ENCODE measurements around the gene DLGAP1. TPM values are rescaled to one million over a fixed set of nuclear protein-coding genes. Genes with fewer than 3 reads are reported as not detected.

DLGAP1 gene
- total RNA-seq, 1 donor from 2014 or later = 105 TPM

DNA sequence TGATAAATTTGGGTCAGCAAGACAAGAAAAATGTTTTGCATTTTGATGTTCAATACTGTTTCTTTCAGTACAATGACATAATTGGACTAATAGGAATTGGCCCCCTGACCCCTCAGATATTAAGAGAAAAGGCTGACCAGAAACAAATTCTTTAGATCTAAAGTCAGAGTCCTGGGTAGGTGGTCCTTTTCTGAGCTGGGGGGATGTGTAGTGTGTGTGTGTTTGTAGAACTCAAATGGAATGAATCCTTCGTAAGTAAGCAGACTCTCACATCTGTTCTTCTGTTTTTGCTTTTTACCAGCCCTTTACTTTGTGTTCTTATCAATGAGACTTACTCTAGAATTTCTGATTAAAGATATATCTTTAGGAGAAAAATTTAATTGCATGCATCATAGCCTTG lies 677.4 kb downstream of the DLGAP1 start:
- DNase-seq (ENCODE audit: low spot score) = no peak

DNA sequence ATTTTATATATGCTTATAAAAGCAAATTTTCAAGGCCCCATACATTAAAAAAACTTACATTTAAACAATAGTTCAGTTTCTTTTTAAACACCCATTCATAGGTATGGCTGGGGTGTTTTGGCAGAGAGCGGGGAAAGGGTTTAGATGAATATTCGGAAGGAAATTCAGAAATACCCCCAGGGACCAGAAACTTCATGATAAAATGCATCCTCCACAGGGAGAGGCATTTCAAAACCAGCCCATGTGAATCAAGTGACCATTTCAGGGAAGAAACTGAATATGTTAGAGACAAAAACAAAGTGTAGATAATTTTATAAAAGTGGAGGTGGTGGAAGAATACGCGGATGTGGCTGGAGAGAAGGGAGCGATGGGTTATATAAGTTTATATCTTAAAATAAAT lies 678.0 kb downstream of the DLGAP1 start:
- DNase-seq (ENCODE audit: low spot score) = no peak

DNA sequence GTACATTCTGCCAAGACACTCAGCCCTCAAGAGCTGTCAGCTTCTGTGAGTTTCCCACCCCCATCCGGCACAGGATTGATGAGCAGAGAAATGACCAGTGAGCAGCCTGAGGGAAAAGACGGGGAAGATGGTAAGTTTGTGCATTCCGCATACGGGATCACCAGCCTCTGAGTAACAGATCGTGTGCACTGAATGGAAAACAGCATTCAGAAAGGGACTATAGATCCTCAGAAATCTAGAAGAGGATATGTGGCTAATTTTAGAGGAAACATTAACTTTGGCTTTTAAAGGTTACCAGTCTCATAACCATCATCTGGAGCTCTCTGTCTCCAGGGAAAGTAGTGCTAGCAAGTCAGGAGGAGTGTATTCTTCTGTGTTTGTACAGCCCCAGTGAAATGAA lies 679.1 kb downstream of the DLGAP1 start:
- no peak for DNase-seq (ENCODE audit: low spot score)

DNA sequence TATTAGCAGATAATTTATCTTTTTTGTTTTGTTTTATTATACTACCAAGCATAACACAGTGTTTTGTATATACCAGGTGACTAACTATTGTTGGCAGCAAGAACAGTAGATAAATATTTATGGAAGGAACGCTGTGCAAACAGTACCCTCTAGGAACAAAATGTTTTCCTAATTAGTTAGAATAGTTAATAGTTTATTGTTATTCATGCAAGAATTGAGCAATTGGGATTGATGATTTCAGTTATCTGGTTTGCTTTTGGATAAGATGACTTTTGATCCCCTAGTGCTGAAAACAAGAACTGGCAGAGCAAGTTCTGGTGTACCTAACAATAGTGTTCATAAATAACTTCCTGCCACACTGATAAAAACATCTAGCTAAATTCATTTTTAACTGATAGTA lies 681.8 kb downstream of the DLGAP1 start:
- peak; percentile 54 for DNase-seq (ENCODE audit: low spot score)

DNA sequence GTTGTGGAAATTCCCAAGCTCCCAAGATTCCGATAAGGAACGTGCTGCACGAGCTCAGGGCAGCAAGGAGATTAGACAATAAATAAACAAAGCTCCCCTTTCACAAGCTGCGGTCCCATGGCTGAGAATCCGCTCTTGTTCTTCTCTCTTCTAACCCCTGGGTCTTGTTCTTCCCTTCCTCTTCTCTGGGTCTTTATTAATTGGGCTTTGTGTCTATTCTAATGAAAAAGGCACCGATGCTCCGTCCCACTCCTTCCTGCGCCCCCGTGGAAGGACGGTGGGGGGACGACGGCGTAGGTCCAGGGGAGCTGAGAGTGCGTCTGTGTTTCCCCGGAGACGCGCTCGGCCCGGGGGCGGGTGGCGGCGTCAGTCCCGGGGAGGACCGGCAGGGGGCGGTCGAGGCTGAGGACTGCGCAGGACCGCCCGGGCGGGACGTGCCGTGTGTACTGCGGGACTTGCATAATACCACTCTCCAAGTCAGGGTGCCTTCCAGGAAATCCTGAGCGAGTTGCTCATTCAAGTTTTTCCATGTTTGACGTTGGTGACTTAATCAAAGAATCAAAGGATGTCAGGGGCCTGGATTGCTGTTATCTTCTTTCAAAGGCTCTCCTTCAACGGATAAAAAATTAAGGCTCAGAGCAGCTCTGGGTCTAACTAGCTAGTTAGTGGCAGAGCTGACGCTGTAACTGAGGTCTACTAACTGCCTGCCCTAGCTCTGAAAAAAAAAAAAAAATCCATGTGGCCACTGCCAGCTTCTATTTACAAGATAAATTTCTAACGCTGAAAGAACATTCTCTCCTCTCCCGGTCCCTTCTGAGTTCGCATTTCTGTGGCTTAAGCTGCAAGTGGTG lies 683.8 kb downstream of the DLGAP1 start:
- DNase-seq (ENCODE audit: low spot score) = peak; percentile 90

DNA sequence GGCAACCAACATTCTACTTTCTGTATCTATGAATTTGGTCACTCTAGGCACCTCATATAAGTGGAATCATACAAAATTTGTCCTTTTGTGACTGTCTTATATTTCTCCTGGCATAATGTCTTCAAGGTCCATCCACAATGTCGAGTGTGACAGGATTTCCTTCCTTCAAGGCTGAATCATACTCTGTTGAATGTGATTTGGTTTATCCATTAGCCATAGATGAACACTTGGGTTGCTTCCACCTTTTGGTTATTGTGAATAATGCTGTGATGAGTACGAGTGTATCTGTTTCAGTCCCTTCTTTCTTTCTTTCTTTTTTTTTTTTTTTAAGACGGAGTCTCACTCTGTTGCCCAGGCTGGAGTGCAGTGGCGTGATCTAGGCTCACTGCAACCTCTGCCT lies 693.8 kb downstream of the DLGAP1 start:
- DNase-seq (ENCODE audit: low spot score) = no peak

DNA sequence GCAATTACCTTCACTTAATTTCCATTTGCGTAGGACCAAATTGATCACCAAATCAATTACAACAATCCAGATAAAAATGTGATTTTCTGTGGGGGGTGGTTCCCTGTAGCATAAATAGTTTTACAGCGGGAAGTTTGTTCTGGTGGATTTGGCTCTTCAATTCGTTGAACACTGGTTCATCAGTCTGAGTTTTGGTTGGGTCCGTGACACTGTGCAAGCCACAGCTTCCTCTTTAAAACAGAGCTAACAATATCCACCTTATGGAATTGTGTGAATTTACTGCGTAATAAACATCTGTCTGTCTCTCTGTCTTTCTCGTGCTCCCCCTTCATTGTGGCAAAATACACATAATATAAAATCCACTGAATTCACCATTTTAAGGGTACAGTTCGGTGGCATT lies 694.4 kb downstream of the DLGAP1 start:
- no peak for DNase-seq (ENCODE audit: low spot score)

DNA sequence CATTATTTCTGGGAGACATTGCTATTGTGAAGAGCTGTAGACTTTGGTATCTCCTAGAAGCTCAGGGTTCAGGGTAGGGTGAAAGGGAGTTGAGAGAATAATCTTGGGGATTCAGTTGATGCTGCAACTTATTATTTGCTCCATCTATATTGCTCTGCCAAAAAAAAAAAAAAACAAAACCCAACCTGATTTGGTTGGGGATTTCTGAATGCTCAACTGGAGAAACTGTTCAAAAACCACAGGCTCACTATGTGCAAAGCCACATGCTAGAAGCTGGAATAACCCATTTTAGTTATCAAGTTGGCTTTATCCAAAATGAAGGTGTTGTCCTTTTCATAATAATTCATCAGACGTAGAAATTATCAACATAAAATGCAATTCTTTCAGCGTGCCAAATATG lies 696.0 kb downstream of the DLGAP1 start:
- no peak for DNase-seq (ENCODE audit: low spot score)

DNA sequence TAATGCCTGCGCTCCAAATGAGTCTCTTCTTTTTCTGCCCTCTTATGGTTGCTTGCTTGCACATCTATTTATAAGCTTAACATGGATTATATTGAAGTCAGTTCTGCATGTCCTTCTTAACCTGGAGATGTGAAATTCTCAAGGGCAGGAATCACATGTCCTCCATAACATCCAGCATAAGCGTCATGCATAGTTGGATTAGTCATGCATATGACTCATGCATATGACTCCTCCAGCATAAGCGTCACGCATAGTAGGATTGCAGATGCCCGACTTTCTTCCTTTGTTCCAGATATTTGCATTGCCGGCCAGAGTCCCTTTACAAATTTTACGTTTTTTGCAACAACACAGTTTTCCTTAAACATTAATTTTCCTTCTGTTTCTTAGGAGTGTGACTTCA lies 696.6 kb downstream of the DLGAP1 start:
- no peak for DNase-seq (ENCODE audit: low spot score)

DNA sequence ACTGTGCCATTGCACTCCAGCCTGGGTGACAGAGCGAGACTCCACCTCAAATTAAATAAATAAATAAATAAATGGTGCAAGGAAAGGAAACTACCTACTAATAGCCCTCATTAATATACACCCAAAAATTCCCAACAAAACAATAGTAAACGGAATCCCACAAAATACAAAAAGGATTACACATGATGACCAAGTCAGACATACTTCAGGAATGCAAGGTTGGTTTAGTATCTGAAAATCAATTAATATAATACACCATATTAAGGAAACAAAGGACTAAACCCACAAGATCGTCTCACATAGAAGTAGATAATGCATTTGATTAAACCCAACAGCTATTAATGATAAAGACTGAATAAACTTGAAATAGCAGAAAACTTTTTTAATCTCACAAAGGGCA lies 697.7 kb downstream of the DLGAP1 start:
- DNase-seq (ENCODE audit: low spot score) = no peak

DNA sequence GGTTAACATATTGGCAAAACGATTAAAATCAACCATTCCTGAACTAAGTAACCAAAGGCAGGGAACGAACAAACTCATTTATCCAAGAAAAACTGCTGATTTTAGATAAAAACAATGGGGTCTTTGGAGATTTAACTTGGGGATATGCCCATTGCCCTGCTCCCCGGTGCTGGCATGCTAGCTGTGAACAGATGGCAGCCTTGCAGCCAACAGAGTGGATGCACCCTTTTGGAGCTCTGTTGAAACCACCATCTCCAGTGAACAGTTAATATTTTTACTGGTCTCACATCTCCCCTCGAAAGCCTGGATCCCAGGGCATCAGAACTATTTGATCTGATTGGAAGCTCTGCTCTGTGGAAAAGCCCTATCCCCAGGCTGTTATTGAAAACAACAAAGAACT lies 702.0 kb downstream of the DLGAP1 start:
- DNase-seq (ENCODE audit: low spot score) = no peak

DNA sequence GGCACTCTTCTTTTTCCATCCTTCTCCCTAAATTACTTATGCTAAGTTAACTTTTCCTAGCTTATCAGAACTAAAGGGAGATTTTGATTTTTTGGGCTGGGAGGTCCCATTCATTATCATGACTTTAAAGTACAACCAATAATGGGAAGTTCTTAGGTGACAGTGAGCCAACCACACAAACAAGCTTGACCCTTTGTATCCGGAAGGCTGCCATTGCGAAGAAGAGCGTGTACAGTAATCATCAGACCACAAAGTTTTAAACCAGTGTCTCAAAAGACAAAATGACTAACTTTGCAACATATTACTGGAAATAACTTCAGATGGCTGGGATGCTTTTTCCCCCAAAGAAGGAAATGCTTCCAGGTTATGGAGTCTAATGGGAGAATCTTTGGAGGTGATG lies 707.0 kb downstream of the DLGAP1 start:
- no peak for DNase-seq (ENCODE audit: low spot score)

DNA sequence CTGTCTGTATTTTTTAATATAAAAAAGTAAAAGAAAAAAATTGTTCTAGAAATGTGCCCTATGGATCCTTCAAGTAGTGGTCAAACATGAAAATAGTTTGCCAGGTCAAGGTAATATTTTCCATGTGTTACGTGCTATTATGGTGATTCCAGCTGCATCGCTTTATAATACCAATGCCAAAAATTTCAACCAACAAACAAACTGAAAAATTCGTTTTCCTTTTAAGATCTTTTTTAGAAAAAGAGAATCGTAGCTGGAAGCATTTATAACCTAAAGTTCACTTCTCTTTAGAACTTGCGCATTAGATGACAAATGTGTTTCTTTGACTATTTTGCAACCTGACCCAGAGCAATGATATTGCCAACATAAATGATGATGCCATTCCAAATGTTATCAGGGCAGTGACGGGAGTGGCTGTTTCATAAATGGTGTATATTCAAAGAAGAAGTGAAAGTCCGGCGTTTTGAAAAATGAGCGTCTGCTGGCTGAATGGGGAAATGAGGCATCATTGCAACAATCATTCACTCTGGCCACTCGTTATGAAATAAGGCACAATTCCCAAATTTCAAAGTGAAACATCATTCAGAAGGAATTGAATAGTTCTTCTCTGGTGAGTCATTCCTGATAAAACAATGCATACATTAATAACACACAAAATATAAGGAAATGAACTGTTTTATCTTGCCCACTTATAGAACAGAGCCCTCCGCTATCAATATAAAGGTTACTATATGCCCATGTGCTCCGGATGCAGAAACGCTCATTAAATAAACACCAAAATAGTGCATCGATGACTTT lies 707.7 kb downstream of the DLGAP1 start:
- DNase-seq (ENCODE audit: low spot score) = peak; percentile 31

DNA sequence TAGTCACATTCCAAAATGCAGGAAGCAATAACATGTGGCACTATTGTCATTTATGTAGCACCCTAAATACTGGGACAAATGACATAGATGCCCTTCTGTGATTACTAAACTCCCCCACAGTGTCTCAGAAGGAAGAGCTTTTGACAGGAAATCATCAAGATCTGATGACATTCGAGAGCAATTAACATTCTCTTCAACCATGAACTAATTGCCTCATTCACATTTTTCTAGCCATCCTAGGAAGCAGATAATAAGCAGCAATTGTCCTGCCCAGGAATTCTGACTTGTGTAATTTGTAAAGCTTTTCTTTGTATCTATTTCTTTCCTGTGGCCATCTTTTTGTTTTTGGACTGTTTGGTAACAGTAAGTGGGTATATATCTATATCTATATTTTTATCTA lies 712.6 kb downstream of the DLGAP1 start:
- no peak for DNase-seq (ENCODE audit: low spot score)

DNA sequence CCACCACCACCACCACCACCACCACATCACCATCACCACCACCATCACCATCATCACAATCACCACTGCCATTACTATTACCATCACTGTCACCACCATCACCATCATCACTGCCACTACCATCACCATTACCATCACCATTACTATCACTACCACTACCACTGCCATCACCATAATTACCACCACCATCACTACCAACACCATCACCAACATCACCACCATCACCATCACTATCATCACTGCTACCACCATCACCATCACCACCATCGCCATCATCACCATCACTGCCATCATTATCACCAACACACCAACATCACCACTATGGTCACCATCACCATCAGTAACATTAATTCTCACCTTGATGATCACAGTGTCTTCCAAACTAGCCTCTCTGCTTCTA lies 713.8 kb downstream of the DLGAP1 start:
- DNase-seq (ENCODE audit: low spot score) = no peak

DNA sequence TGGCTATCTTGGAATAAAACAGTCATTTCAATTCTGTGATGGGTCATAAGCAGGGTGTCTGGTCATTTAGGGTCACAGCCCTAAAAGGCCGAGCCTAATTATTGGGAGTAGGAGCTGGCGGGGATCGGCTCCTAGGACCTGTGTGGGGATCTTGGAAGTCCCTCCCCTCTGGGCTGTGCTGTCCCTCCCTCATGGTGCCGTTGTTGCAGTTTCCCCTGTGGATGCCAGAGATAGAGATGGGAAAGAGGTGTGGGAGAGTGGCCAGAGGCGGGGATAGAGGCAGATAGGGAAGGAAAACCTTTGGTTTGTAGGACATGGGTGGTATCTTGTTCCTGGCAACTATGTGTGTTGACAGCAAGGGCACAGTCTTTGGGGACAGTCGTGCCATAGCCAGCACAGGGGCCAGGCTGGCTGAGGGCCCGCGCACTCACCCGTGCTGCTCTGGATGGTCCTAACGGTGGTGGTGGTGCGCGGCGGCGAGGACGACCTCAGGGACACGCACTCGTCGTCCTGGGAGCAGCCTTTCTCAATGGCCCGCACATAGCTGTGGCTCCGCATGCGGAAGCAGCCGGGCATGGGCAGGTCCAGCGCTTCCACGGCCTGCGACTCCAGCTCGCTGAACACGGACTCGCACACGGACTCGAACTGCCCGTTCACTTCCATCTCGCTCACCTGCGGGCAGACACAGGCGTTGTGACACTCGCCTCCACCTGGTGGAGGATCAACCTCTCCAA lies 726.2 kb downstream of the DLGAP1 start:
- DNase-seq (ENCODE audit: low spot score) = no peak

DNA sequence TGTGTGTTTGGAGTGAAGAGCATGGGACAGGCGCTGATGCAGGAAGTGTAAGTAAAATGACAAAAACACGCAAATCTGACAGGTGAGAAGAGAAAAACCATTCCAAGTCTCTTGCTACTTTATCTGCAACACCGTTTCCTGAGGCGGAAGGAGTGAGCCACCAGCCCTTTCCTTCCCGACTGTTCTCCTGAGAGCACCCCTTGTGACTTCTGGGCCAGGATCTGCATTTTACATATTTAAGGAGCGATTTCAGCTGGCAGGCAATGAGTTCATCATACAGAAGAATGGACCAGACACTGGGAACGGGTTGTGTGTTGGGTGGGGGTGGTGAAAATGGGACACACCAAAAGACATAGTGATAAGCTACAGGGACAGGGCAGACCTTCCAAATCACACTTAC lies 727.8 kb downstream of the DLGAP1 start:
- no peak for DNase-seq (ENCODE audit: low spot score)

DNA sequence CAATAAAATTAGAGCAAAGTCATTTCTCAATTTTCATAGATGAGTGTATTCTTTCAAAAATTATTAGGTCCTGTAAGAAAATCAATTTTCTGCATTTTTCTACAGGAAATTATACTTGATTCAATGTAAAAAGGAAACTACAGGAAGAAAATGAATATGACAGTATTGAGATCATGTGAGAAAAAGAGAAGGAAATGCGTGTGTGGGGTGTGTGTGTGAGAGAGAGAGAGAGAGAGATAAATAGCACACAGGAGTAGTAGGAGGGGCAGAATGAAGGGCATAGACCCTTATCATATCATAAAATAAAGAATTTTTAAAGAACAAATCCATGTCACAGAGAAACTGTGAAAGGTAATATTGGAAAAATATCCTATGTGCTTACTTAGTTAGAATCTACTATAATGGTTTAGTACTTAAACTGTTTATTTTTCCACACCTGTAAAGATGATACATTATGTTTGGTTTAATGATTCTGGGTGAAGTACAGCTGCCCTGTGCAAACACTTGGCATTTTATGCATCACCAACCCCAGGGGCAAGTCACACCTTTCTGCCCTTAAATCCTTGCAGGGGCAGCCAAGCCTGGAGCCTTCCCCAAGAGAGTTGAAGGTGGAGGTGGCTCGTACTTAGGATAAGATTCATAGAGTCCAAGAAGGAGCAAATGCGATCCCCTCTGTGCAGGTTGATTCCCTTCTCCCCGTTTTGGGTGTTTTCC lies 728.7 kb downstream of the DLGAP1 start:
- peak; percentile 48 for DNase-seq (ENCODE audit: low spot score)

DNA sequence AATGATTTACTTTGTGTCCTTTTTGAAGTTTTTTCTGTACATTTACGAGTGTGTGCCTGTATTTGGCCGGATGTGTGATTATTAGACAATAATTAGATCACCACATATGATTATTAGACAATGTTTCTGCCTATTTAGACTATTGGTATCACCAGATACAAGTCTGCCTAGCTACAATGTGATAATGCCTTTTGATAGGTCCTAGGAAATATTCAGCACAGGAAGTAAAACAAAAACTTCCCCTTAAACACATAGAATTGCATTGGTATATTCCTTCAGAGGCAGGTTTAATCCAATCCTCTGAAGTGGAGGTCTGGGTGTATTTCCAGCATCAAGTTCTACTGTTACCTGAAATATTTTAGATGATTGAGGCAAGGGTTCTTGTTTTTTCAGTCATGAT lies 730.0 kb downstream of the DLGAP1 start:
- no peak for DNase-seq (ENCODE audit: low spot score)

DNA sequence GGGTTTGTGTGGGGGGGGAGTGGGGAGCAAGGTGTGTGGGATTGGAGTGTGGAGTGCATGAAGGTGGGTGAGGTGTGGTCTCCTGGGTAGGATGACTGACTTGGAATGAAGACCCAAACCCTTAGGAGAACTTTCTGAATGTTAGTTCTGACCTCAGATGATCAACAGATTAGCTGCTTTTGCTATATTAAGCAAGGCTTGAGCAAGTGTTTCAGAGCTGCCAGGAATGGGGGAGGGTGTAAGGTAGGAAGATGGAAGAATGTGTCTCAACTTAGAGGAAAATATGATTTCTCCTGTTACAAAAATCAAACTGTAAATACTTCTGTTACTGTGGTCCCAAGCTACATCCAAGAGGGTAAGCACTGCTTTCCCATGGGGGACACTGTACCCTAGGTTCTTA lies 731.6 kb downstream of the DLGAP1 start:
- no peak for DNase-seq (ENCODE audit: low spot score)

DNA sequence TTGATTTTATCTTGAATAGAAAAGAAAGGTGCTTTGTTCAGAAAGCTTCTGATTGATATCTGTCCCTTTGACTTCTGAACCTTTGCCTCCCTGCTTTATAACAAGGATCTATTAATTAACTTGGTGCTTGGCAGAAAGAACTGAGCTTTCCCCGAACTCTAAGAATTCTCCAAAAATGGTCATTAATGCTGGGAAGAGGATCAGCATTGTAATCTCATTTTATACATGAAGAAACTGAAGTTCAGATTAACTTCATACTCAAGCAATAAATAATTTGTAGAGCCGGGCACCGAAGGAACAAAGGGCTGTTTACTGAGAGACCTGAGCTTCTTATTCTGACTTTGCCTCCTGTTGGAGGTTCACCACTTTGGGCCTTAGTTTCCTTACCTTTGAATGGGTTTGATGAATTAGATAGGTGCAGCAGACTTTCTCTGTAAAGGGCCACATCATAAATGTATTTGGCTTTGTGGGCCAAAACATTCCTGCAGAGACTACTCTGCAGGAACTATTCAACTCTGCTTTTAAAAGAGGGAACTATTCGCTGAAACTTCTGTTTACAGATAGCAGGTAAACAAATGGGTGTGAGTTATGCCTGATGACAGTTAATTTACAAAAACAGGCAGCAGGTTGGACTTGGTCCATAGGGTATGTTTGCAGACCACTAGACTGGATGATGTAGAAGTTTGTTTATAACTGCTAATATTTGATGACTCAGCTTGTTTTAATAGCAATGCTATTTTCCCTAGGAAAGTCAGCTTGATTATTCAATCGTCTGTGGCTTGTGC lies 732.3 kb downstream of the DLGAP1 start:
- DNase-seq (ENCODE audit: low spot score) = no peak

Data from mucosa of gallbladder (tissue), 1 donor.